ENCODE results near the gene CERS2. TPM values are rescaled to one million over a fixed set of nuclear protein-coding genes. Genes with fewer than 3 reads are reported as not detected.
A peak's percentile ranks its signal among the peaks of the same experiment; 100 is the strongest.

CERS2 gene
- total and polyA plus RNA-seq, 9 donors: 91.9 to 339 (median 156) TPM

- no peak overlapping the region for H3K4me3 ChIP-seq
- TF ChIP-seq POLR2A (IDR thresholded peaks at IDR 0.05): no peak
- no peak for TF ChIP-seq CTCF (IDR thresholded peaks at IDR 0.05)
- TF ChIP-seq EP300 (IDR thresholded peaks at IDR 0.05): no peak
- H3K27me3 ChIP-seq: no peaks in the 10 kb centered on the region
- 85 to 87% (median 86%) methylated on average over 10 of the region's 10 CpGs for WGBS, 3 donors
- H3K4me1 ChIP-seq (ENCODE audit: insufficient read depth): no peaks in the 10 kb centered on the region
- H3K9me3 ChIP-seq: no peaks in the 10 kb centered on the region
- no peak overlapping the region for H3K27ac ChIP-seq
- no peak for DNase-seq
- intact Hi-C loops (cut with DNase I): no loop called here
- H3K36me3 ChIP-seq: no peaks in the 10 kb centered on the region
Observed at GRCh38 chr1:150963321-150964163, 11.1 kb downstream of the CERS2 start.

- intact Hi-C loops (cut with DNase I): no loop called here
- no peak overlapping the region for H3K4me3 ChIP-seq
- 67 to 70% (median 68%) methylated on average over 4 of the region's 4 CpGs for WGBS, 3 donors
- H3K27ac ChIP-seq: no peak overlapping the region
- H3K9me3 ChIP-seq: no peaks in the 10 kb centered on the region
- H3K27me3 ChIP-seq: no peaks in the 10 kb centered on the region
- H3K4me1 ChIP-seq (ENCODE audit: insufficient read depth): no peaks in the 10 kb centered on the region
- DNase-seq: no peak
- no peaks in the 10 kb centered on the region for H3K36me3 ChIP-seq
- TF ChIP-seq EP300 (IDR thresholded peaks at IDR 0.05) (no peak), POLR2A (IDR thresholded peaks at IDR 0.05) (no peak), CTCF (IDR thresholded peaks at IDR 0.05) (no peak)
Observed at GRCh38 chr1:150961756-150962155, 12.9 kb downstream of the CERS2 start.

GRCh38 chr1:150960646-150961045 lies 14.0 kb downstream of the CERS2 start:
- WGBS, 3 donors: 92 to 96% (median 95%) methylated on average over 7 of the region's 7 CpGs
- peak in 1 of 5 donors; percentile 19 for DNase-seq
- Histone ChIP-seq H3K27me3 (no peaks in the 10 kb centered on the region), H3K9me3 (no peaks in the 10 kb centered on the region), H3K27ac (no peak overlapping the region), H3K4me3 (no peak overlapping the region), H3K36me3 (no peaks in the 10 kb centered on the region), H3K4me1 (ENCODE audit: insufficient read depth) (no peaks in the 10 kb centered on the region)
- intact Hi-C loops (cut with DNase I): no loop called here
- TF ChIP-seq EP300 (IDR thresholded peaks at IDR 0.05): no peak
- no peak for TF ChIP-seq CTCF (IDR thresholded peaks at IDR 0.05)
- no peak for TF ChIP-seq POLR2A (IDR thresholded peaks at IDR 0.05)

GRCh38 chr1:150957666-150958065 lies 17.0 kb downstream of the CERS2 start:
- H3K27ac ChIP-seq: no peak overlapping the region
- TF ChIP-seq CTCF (IDR thresholded peaks at IDR 0.05): no peak
- no peak for TF ChIP-seq EP300 (IDR thresholded peaks at IDR 0.05)
- TF ChIP-seq POLR2A (IDR thresholded peaks at IDR 0.05): no peak
- no peak for DNase-seq
- H3K4me3 ChIP-seq: no peak overlapping the region
- no peaks in the 10 kb centered on the region for H3K36me3 ChIP-seq
- no peaks in the 10 kb centered on the region for H3K27me3 ChIP-seq
- no peaks in the 10 kb centered on the region for H3K4me1 ChIP-seq (ENCODE audit: insufficient read depth)
- intact Hi-C loops (cut with DNase I): no loop called here
- WGBS, 3 donors: 94 to 97% (median 96%) methylated on average over 11 of the region's 11 CpGs
- H3K9me3 ChIP-seq: no peaks in the 10 kb centered on the region
